ENCODE measurements around the gene SCD.

The SCD gene

GRCh38 chr10:100396605-100397004 lies 49.6 kb downstream of the SCD start:
- FAIRE-seq, result no peak
- DNase-seq (ENCODE audit: low spot score), result no peak

- DNase-seq (ENCODE audit: low spot score) (no peak), FAIRE-seq (no peak)
These were observed 54.7 kb downstream of the SCD start for GRCh38 chr10:100401631-100402328.

GRCh38 chr10:100403734-100404133 lies 56.7 kb downstream of the SCD start:
- no peak for FAIRE-seq

GRCh38 chr10:100413173-100413572 lies 66.1 kb downstream of the SCD start:
- FAIRE-seq (no peak), DNase-seq (ENCODE audit: low spot score) (no peak)

More at GRCh38 chr10:100403734-100404133, 56.7 kb downstream of the SCD start:
- DNase-seq (ENCODE audit: low spot score), result no peak

All from RCC 7860 (cell line).